Right lobe of liver (tissue), 6 donors: ENCODE measurements around the gene TRIM21. TPM values are rescaled to one million over a fixed set of nuclear protein-coding genes. Genes with fewer than 3 reads are reported as not detected.

Experiments
- ATAC-seq, 4 donors: fragments of 200-7000 bp; cut with Tn5 transposase; one replicate each; pipeline ENCODE4 v1.9.1; 2020; ENCODE audit warnings: mild to moderate bottlenecking in 4 of 4, moderate library complexity in 4 of 4
- DNase-seq, 3 donors: peaks; one replicate each; pipeline ENCODE4 v3.0.0-alpha.2; 2020
- H3K27ac ChIP-seq, 3 donors: fragments of 200-600 bp; one replicate each; pipeline ENCODE4 v1.8.0; 2022
- H3K27me3 ChIP-seq, 2 donors: fragments of 200-600 bp; one replicate each; pipeline ENCODE4 v1.8.0; 2022
- H3K36me3 ChIP-seq, 4 donors: fragments of 200-600 bp; sonication (generic) in 1 of 4; one replicate each; pipeline versions ENCODE4 v1.5.1 to v1.8.0; 2017 to 2022; ENCODE audit warnings: control low read depth in 1 of 4
- H3K4me1 ChIP-seq, 4 donors: fragments of 200-600 bp; sonication (generic) in 1 of 4; one replicate each; pipeline versions ENCODE4 v1.5.1 to v1.8.0; 2017 to 2022; ENCODE audit warnings: control low read depth in 1 of 4
- H3K4me3 ChIP-seq, 3 donors: fragments of 200-600 bp; one replicate each; pipeline ENCODE4 v1.8.0; 2022
- H3K9me3 ChIP-seq, 4 donors: fragments of 200-600 bp; sonication (generic) in 1 of 4; one replicate each; pipeline versions ENCODE4 v1.5.1 to v1.8.0; 2017 to 2022; ENCODE audit warnings: control low read depth in 1 of 4
- POLR2A ChIP-seq: fragments of 450-650 bp; IDR thresholded peaks from one replicate; pipeline ENCODE4 v1.6.1; 2017; ENCODE audit warnings: antibody characterized with exemption, mild to moderate bottlenecking
- WGBS: methylation state at CpG from one replicate; pipeline ENCODE4 v1.1.6; 2018; ENCODE audit warnings: low coverage, low lambda C conversion rate; ENCODE audit not compliant: insufficient coverage; ENCODE audit errors: missing lambda C conversion rate; 5-methylcytosine and 5-hydroxymethylcytosine counted together
- intact Hi-C, 2 donors: fragments of 100-400 bp; cut with DNase I; formaldehyde crosslinking; loops; one replicate each; pipeline versions ENCODE4 v1.11.2 to v1.14.1; 2022
- long read RNA-seq: library from polyadenylated mRNA; unstranded; transcript quantifications from one replicate; pipeline ENCODE4 v2.0.0, GENCODE V29; 2019
- total RNA-seq, 6 experiments: library from RNA; depleted of rRNA in 2 of 6; stranded (reverse); fragments of >200 nt in 2 of 6; fragmentation: NEBNext Ultra II Directional in 3 of 6; extraction: Animal tissue kit (Norgen Biotek cat#: 25700) in 3 of 6; gene quantifications; one replicate each; pipeline versions ENCODE4 v1.1.0 to v1.2.4, GENCODE V29; 2016 to 2023
- TF ChIP-seq, protein P1 (sequence below), 4 donors: fragments of 200-600 bp in 3 of 4; fragments of 450-650 bp in 1 of 4; IDR thresholded peaks; one replicate each; pipeline versions ENCODE4 v1.5.1 to v1.8.0; 2016 to 2022; ENCODE audit warnings: antibody characterized with exemption in 4 of 4, mild to moderate bottlenecking in 2 of 4
- donor health status: DM: no; HTN: yes; CAD: no.
- donor health status: DM: no; HTN: no; CAD: no.
- donor health status: DM: no; HTN: no; CAD: no.
- donor health status: DM: no; HTN: yes; CAD: no.
- donor health status: DM: no; HTN: yes; CAD: no.

The TRIM21 gene
- total RNA-seq = 10 to 100 TPM in 4 of 6 experiments, 1 to 10 TPM in 2; 5.8 to 19.4 (median 10.4) TPM
- long read RNA-seq, transcript TRIM21-201 (7 exons, 1,924 nt) = major isoform, 5 of 5 reads
- long read RNA-seq, partial matches to known transcripts = 0 of 5 reads
- long read RNA-seq, other reads (novel, unspliced or antisense) = 0 of 5 reads

DNA sequence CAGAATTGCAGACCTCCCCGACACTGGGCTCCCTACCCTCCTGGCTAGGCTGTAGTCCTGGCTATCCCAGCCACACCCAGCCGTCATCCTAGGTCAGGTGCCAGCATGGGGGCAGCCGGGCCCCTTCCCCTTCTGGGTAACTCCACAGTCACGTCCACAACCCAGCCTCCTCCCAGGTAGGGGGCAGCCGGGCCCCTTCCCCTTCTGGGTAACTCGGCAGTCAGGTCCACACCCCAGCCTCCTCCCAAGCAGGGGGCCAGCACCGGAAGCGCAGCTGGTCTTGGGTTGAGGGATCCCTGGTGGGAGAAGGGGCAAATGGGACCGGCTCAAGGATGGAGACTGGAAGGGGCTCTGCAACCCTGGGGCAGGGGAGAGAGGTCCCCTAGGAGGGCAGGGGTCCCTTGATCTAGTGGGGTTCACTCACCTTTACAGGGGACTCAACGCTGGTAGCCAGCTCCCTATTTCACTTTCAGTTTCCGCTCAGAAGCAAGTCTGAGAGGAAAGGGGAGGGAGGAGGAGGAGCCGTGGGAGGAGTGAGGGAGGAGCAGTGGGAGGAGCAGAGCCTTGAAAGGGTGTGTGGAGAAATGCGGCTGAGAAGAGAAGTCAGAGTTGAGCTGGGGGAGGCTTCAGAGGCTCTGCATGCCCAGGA lies at the start of gene TRIM21:
Gene TRIM21, minus strand, starts transcription at position 494 of the 649 bp plus-strand sequence. CDS start 3,293 bp downstream, outside the sequence.
- H3K4me1 ChIP-seq = peaks cover 0 to 5% (median 0%) of the 10 kb centered on the region in 4 donors
- TF ChIP-seq POLR2A = peak; percentile 47
- TF ChIP-seq, protein P1, sequence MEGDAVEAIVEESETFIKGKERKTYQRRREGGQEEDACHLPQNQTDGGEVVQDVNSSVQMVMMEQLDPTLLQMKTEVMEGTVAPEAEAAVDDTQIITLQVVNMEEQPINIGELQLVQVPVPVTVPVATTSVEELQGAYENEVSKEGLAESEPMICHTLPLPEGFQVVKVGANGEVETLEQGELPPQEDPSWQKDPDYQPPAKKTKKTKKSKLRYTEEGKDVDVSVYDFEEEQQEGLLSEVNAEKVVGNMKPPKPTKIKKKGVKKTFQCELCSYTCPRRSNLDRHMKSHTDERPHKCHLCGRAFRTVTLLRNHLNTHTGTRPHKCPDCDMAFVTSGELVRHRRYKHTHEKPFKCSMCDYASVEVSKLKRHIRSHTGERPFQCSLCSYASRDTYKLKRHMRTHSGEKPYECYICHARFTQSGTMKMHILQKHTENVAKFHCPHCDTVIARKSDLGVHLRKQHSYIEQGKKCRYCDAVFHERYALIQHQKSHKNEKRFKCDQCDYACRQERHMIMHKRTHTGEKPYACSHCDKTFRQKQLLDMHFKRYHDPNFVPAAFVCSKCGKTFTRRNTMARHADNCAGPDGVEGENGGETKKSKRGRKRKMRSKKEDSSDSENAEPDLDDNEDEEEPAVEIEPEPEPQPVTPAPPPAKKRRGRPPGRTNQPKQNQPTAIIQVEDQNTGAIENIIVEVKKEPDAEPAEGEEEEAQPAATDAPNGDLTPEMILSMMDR (IDR thresholded peaks at IDR 0.05) = no peak
- H3K27me3 ChIP-seq = no peaks in the 10 kb centered on the region
- intact Hi-C loops = no loop called here
- no peaks in the 10 kb centered on the region for H3K9me3 ChIP-seq
- peak within 1 kb of the TSS; percentile 87 to 94 (median 89) for H3K27ac ChIP-seq
- WGBS = 1% methylated on average over 7 of the region's 13 CpGs
- H3K4me3 ChIP-seq = peak within 1 kb of the TSS; percentile 98 to 99 (median 99)
- peak; percentile 84 to 88 (median 88) for DNase-seq
- H3K36me3 ChIP-seq = peaks cover 4 to 19% (median 7%) of the 10 kb centered on the region in 4 donors
- ATAC-seq = peak; percentile 100

- no peaks in the 10 kb centered on the region for H3K36me3 ChIP-seq
- H3K27me3 ChIP-seq = no peaks in the 10 kb centered on the region
- intact Hi-C loops = no loop called here
- WGBS = 83% methylated on average over 3 of the region's 3 CpGs
- TF ChIP-seq, protein P1 (IDR thresholded peaks at IDR 0.05) = no peak
- no peak for TF ChIP-seq POLR2A
- no peaks in the 10 kb centered on the region for H3K4me1 ChIP-seq
- H3K27ac ChIP-seq = no peak overlapping the region
- H3K9me3 ChIP-seq = no peaks in the 10 kb centered on the region
- DNase-seq = no peak
- H3K4me3 ChIP-seq = no peak overlapping the region
- no peak for ATAC-seq
These were observed 48.0 kb upstream of the TRIM21 start for GRCh38 chr11:4441515-4441914.

DNA sequence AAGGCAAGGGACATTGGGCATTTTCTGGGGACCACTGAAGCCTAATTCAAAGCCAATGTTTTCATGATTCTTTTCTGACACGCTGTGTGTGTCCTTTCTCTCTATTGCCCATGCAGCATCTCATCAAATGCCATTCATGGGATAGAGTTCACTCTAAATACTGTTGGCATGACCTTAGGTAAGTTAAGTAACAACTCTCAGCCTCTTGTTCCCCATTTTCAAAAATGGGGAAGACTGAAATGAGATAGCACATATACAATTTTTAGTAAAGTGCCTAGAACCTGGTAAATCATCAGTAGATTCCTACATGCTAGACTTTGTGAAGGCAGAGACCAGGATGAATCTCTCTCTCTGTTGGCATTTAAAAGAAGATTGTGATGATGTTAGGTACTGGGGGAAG lies 42.9 kb upstream of the TRIM21 start:
- Histone ChIP-seq H3K9me3 (no peaks in the 10 kb centered on the region), H3K27me3 (no peaks in the 10 kb centered on the region), H3K27ac (no peak overlapping the region), H3K4me3 (no peak overlapping the region), H3K4me1 (no peaks in the 10 kb centered on the region), H3K36me3 (no peaks in the 10 kb centered on the region)
- intact Hi-C loops = no loop called here
- TF ChIP-seq, protein P1 (IDR thresholded peaks at IDR 0.05) = no peak
- TF ChIP-seq POLR2A = no peak
- 62% methylated on average over 1 of the region's 1 CpG for WGBS
- no peak for DNase-seq
- ATAC-seq = no peak

GRCh38 chr11:4433856-4434255 lies 40.4 kb upstream of the TRIM21 start:
- ATAC-seq (no peak), DNase-seq (no peak)
- Histone ChIP-seq H3K27me3 (no peaks in the 10 kb centered on the region), H3K4me3 (no peak overlapping the region), H3K4me1 (no peaks in the 10 kb centered on the region), H3K36me3 (no peaks in the 10 kb centered on the region), H3K9me3 (no peaks in the 10 kb centered on the region), H3K27ac (no peak overlapping the region)
- TF ChIP-seq POLR2A = no peak
- TF ChIP-seq, protein P1 (IDR thresholded peaks at IDR 0.05) = no peak
- 66% methylated on average over 2 of the region's 2 CpGs for WGBS
- intact Hi-C loops = no loop called here
